ENCODE results near the gene SLC35G3.

- TF ChIP-seq POLR2AphosphoS5 (IDR thresholded peaks at IDR 0.05; ENCODE audit: low read depth): no peak
- TF ChIP-seq CTCF (IDR thresholded peaks at IDR 0.05; ENCODE audit: insufficient read depth, low read length): no peak
- TF ChIP-seq REST (IDR thresholded peaks at IDR 0.05; ENCODE audit: insufficient replicate concordance, low read depth): no peak
- no peak for TF ChIP-seq GABPA (IDR thresholded peaks at IDR 0.05; ENCODE audit: low read depth)
- TF ChIP-seq SPI1 (IDR thresholded peaks at IDR 0.05; ENCODE audit: borderline replicate concordance, low read depth): no peak
Observed at GRCh38 chr17:35163886-35164285, 30.3 kb downstream of the SLC35G3 start.

Measured in HL-60 (cell line).